PFSK-1 (cell line): Measurements from ENCODE around the gene SLC25A25.

Experiments
- POLR2AphosphoS5 ChIP-seq: IDR thresholded peaks from 2 replicates; pipeline ENCODE4 v1.6.1; 2012; ENCODE audit warnings: low read depth, mild to moderate bottlenecking, control low read depth, low read length, moderate library complexity
- TAF1 ChIP-seq: IDR thresholded peaks from 2 replicates; pipeline ENCODE4 v1.6.1; 2012; ENCODE audit warnings: low read length, control low read depth, borderline replicate concordance; ENCODE audit not compliant: insufficient read depth

- TF ChIP-seq POLR2AphosphoS5 (no peak), TAF1 (no peak)
Observed at GRCh38 chr9:128138001-128138400, 70.0 kb downstream of the SLC25A25 start.
